A673 (cell line): Measurements from ENCODE around the gene EXOSC7. TPM values are rescaled to one million over a fixed set of nuclear protein-coding genes. Genes with fewer than 3 reads are reported as not detected.

Experiments used
- BruUV-seq: library from RNA; stranded (reverse); fragments of 400-500 nt; replicated peaks from 2 replicates; lab custom pipeline; 2021; lab: Mats Ljungman, UMichigan
- CTCF ChIA-PET: fragments of 300-600 bp; sonication (Branson Sonifier 250); formaldehyde crosslinking; loops from one replicate; lab custom pipeline; 2022; ENCODE audit warnings: antibody characterized with exemption; lab: Charles Lee
- POLR2A ChIA-PET: fragments of 300-600 bp; sonication (Branson Sonifier 250); formaldehyde crosslinking; loops from one replicate; lab custom pipeline; 2022; ENCODE audit warnings: antibody characterized with exemption; ENCODE audit not compliant: low non-redundant PET; lab: Charles Lee
- DNase-seq: peaks from one replicate; pipeline ENCODE4 v3.0.0-alpha.2; 2015; ENCODE audit warnings: low spot score
- H3K27ac ChIP-seq: fragments of 200-600 bp; sonication (generic); 2 replicates; pipeline ENCODE4 v1.5.1; 2016; ENCODE audit warnings: mixed run types, low read depth, mild to moderate bottlenecking, mixed read lengths, antibody characterized with exemption, low read length; ENCODE audit not compliant: poor library complexity, severe bottlenecking
- H3K27me3 ChIP-seq: fragments of 200-600 bp; sonication (generic); replicated peaks from 2 replicates; pipeline ENCODE4 v1.6.1; 2017; ENCODE audit warnings: mixed run types, low read depth, mild to moderate bottlenecking, mixed read lengths, antibody characterized with exemption, low read length; ENCODE audit not compliant: insufficient read depth, poor library complexity
- H3K36me3 ChIP-seq: fragments of 200-600 bp; sonication (generic); 2 replicates; pipeline ENCODE4 v1.6.1; 2016; ENCODE audit warnings: mixed run types, mild to moderate bottlenecking, mixed read lengths, antibody characterized with exemption, low read length; ENCODE audit not compliant: insufficient read depth, poor library complexity, severe bottlenecking
- H3K4me1 ChIP-seq: fragments of 200-600 bp; sonication (generic); 2 replicates; pipeline ENCODE4 v1.6.1; 2017; ENCODE audit warnings: mixed run types, mild to moderate bottlenecking, mixed read lengths, antibody characterized with exemption, low read length; ENCODE audit not compliant: insufficient read depth, poor library complexity, severe bottlenecking
- H3K4me3 ChIP-seq: fragments of 200-600 bp; sonication (generic); 2 replicates; pipeline ENCODE4 v1.5.1; 2016; ENCODE audit warnings: low read depth, mixed run types, mild to moderate bottlenecking, mixed read lengths, low read length; ENCODE audit not compliant: poor library complexity, severe bottlenecking
- H3K9me3 ChIP-seq: fragments of 200-600 bp; sonication (generic); 2 replicates; pipeline ENCODE4 v1.6.1; 2016; ENCODE audit warnings: mixed run types, low read depth, mild to moderate bottlenecking, mixed read lengths, antibody characterized with exemption, low read length; ENCODE audit not compliant: poor library complexity, severe bottlenecking
- EZH2 ChIP-seq: fragments of 200-600 bp; sonication (generic); IDR thresholded peaks from 2 replicates; pipeline ENCODE4 v1.6.1; 2017; ENCODE audit warnings: borderline replicate concordance, low read depth, mild to moderate bottlenecking, mixed read lengths, antibody characterized with exemption, low read length; ENCODE audit not compliant: poor library complexity, severe bottlenecking
- intact Hi-C: fragments of 100-400 bp; cut with micrococcal nuclease; formaldehyde crosslinking; loops from one replicate; pipeline ENCODE4 v1.10.0; 2022; ENCODE audit not compliant: unreplicated experiment
- total RNA-seq: library from RNA; stranded (reverse); gene quantifications from 2 replicates; pipeline ENCODE4 v1.2.3, GENCODE V29; 2021
- TF ChIP-seq, protein P1 (sequence below): fragments of 300-800, 200-600 bp; sonication (generic); conservative IDR thresholded peaks from 2 replicates; pipeline ENCODE4 v1.5.1; 2017; ENCODE audit warnings: low read depth, mild to moderate bottlenecking, antibody characterized with exemption, low read length, moderate library complexity, mixed read lengths

Gene EXOSC7
- total RNA-seq, 1 experiment from 2014 or later: 47.4 TPM

DNA sequence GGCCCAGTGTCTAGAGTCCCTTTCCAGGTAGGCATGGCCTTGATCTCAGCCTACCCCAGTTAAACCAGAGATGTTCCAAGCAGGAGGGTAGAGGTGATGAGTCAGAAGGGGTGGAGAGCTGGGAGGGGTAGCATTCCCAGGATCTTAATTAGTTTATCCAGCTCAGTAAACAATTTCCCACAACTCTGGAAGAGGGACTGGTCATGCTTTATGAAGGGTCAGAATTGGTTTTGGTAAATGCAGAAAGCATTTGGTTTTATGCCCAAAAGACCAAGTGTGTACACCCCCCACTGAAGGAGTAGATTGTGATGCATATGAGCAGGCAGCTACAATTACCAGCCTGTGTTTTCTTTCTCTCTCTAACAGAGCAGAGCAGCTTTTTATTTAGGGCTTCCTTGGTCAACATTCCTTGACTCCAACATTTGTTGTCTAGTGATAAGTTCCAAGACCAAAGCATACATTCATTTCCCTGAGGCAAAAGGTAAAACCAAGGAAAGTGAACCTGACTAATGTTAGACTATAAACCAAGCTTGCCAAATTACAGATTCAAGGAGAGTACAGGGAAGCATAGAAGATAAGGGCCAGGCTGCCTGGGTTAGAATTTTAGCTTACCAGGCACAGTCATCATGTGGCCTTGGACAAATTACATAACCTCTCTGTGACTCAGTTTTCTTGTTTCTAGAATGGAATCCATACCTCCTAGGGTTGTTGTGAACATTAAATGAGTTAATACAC, 17.6 kb downstream of the EXOSC7 start:
- POLR2A ChIA-PET: no interaction called here
- peaks cover 44% of the 10 kb centered on the region for H3K4me1 ChIP-seq
- no peaks in the 10 kb centered on the region for H3K9me3 ChIP-seq
- TF ChIP-seq EZH2: no peak
- TF ChIP-seq, protein P1, sequence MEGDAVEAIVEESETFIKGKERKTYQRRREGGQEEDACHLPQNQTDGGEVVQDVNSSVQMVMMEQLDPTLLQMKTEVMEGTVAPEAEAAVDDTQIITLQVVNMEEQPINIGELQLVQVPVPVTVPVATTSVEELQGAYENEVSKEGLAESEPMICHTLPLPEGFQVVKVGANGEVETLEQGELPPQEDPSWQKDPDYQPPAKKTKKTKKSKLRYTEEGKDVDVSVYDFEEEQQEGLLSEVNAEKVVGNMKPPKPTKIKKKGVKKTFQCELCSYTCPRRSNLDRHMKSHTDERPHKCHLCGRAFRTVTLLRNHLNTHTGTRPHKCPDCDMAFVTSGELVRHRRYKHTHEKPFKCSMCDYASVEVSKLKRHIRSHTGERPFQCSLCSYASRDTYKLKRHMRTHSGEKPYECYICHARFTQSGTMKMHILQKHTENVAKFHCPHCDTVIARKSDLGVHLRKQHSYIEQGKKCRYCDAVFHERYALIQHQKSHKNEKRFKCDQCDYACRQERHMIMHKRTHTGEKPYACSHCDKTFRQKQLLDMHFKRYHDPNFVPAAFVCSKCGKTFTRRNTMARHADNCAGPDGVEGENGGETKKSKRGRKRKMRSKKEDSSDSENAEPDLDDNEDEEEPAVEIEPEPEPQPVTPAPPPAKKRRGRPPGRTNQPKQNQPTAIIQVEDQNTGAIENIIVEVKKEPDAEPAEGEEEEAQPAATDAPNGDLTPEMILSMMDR: no peak
- no TSS peak for BruUV-seq
- DNase-seq: no peak
- no peaks in the 10 kb centered on the region for H3K27me3 ChIP-seq
- peaks cover 54% of the 10 kb centered on the region for H3K36me3 ChIP-seq
- no peak overlapping the region for H3K4me3 ChIP-seq
- intact Hi-C loops: no loop called here
- CTCF ChIA-PET: interaction anchor here (1.0 kb wide), 1 partner anchor 16 kb away, joined by 3 read pairs; no protein-coding TSS in a partner anchor
- peak overlapping the region; percentile 47 for H3K27ac ChIP-seq

- Histone ChIP-seq H3K27ac (peak overlapping the region; percentile 54), H3K27me3 (no peaks in the 10 kb centered on the region), H3K4me3 (no peak overlapping the region), H3K4me1 (peaks cover 44% of the 10 kb centered on the region), H3K36me3 (peaks cover 63% of the 10 kb centered on the region), H3K9me3 (no peaks in the 10 kb centered on the region)
- POLR2A ChIA-PET: no interaction called here
- intact Hi-C loops: no loop called here
- BruUV-seq: no TSS peak
- peak; percentile 69 for DNase-seq
- TF ChIP-seq, protein P1: no peak
- TF ChIP-seq EZH2: no peak
- CTCF ChIA-PET: no interaction called here
Observed at GRCh38 chr3:44995142-44995770, 19.2 kb downstream of the EXOSC7 start.

GRCh38 chr3:44996556-44996969, 20.5 kb downstream of the EXOSC7 start:
- no peaks in the 10 kb centered on the region for H3K9me3 ChIP-seq
- DNase-seq: no peak
- no peak overlapping the region for H3K4me3 ChIP-seq
- no TSS peak for BruUV-seq
- ChIA-PET CTCF (no interaction called here), POLR2A (no interaction called here)
- peak overlapping the region; percentile 16 for H3K27ac ChIP-seq
- TF ChIP-seq, protein P1: no peak
- no peak for TF ChIP-seq EZH2
- peaks cover 61% of the 10 kb centered on the region for H3K36me3 ChIP-seq
- intact Hi-C loops: no loop called here
- H3K4me1 ChIP-seq: peaks cover 44% of the 10 kb centered on the region
- no peaks in the 10 kb centered on the region for H3K27me3 ChIP-seq
